H1 (cell line): ENCODE results near the gene JAKMIP3.

Experiments used
- BACH1 ChIP-seq: IDR thresholded peaks from 2 replicates; pipeline ENCODE4 v1.6.1; 2012; ENCODE audit warnings: low read length, improper control_type of control experiment
- BRCA1 ChIP-seq: IDR thresholded peaks from 2 replicates; pipeline ENCODE4 v1.6.1; 2012; ENCODE audit warnings: low read depth, low read length, improper control_type of control experiment
- EP300 ChIP-seq, 2 experiments: IDR thresholded peaks; 1 replicate in 1 of 2; 2 replicates in 1 of 2; pipeline ENCODE4 v1.6.1; 2011 to 2012; ENCODE audit warnings: low read depth in 2 of 2, low read length in 2 of 2, mild to moderate bottlenecking in 2 of 2, borderline replicate concordance in 1 of 2, inconsistent platforms in 1 of 2, moderate library complexity in 1 of 2
- EZH2 ChIP-seq: fragments of 200-600 bp; sonication (generic); IDR thresholded peaks from 2 replicates; pipeline ENCODE4 v1.7.1; 2012; ENCODE audit warnings: low read depth, mild to moderate bottlenecking, moderate library complexity, low read length, inconsistent platforms; ENCODE audit not compliant: severe bottlenecking
- HDAC2 ChIP-seq, 2 experiments: fragments of 300-600 bp in 1 of 2; sonication (generic) in 1 of 2; IDR thresholded peaks; 2 replicates each; pipeline ENCODE4 v1.6.1; 2011 to 2012; ENCODE audit warnings: low read depth in 2 of 2, low read length in 2 of 2, mild to moderate bottlenecking in 2 of 2, moderate library complexity in 2 of 2, borderline replicate concordance in 1 of 2, inconsistent platforms in 1 of 2
- KDM5A ChIP-seq: fragments of 200-600 bp; IDR thresholded peaks from 2 replicates; pipeline ENCODE4 v1.7.1; 2012; ENCODE audit warnings: mild to moderate bottlenecking, low read length, inconsistent platforms, mixed read lengths
- POLR2AphosphoS5 ChIP-seq: IDR thresholded peaks from 2 replicates; pipeline ENCODE4 v1.6.1; 2011; ENCODE audit warnings: low read depth, low read length
- RNF2 ChIP-seq: fragments of 200-900, 300-1000 bp; sonication (generic); IDR thresholded peaks from 2 replicates; pipeline ENCODE4 v1.7.1; 2016; ENCODE audit warnings: borderline replicate concordance, low read depth, mild to moderate bottlenecking, antibody characterized with exemption, low read length; ENCODE audit not compliant: poor library complexity, severe bottlenecking; ENCODE audit errors: missing control alignments
- SRF ChIP-seq: IDR thresholded peaks from 2 replicates; pipeline ENCODE4 v1.6.1; 2011; ENCODE audit warnings: mild to moderate bottlenecking, low read depth, low read length, moderate library complexity
- TF ChIP-seq, protein P1 (sequence below), 3 experiments: IDR thresholded peaks; 1 replicate in 2 of 3; 2 replicates in 1 of 3; pipeline versions ENCODE4 v1.5.1 to v1.6.1; 2011; ENCODE audit warnings: low read length in 3 of 3, mild to moderate bottlenecking in 3 of 3, inconsistent platforms in 2 of 3, low read depth in 1 of 3, moderate library complexity in 1 of 3; ENCODE audit not compliant: insufficient read depth in 1 of 3; ENCODE audit errors: control extremely low read depth in 1 of 3

DNA sequence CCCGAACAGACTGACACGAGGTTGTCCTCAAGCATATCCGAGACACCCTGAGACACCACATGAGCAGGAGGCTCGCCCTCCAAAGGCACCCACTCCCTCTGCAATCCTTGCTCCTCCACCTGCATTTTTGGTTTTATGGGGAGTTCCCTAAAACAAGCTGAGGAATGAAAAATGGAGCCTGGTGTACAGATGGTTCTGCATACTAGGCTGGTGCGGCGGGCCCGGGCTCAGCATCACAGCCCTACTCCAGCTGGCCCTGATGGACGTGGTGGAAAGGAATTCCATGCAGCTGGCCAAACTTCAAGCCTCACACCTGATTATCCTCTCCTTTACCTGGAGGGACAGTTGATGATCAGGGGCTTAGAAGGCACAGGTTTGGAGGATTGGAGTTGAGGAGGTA is 30.3 kb upstream of the JAKMIP3 start:
- TF ChIP-seq KDM5A (no peak), POLR2AphosphoS5 (no peak), HDAC2 (IDR thresholded peaks at IDR 0.05; ENCODE audit: borderline replicate concordance in 1 of 2, low read depth in 2 of 2, low read length in 2 of 2) (no peak), BACH1 (no peak), BRCA1 (no peak), EZH2 (no peak), RNF2 (no peak), EP300 (IDR thresholded peaks at IDR 0.05; ENCODE audit: borderline replicate concordance in 1 of 2, low read depth in 2 of 2, low read length in 2 of 2) (no peak), SRF (no peak)
- TF ChIP-seq, protein P1, sequence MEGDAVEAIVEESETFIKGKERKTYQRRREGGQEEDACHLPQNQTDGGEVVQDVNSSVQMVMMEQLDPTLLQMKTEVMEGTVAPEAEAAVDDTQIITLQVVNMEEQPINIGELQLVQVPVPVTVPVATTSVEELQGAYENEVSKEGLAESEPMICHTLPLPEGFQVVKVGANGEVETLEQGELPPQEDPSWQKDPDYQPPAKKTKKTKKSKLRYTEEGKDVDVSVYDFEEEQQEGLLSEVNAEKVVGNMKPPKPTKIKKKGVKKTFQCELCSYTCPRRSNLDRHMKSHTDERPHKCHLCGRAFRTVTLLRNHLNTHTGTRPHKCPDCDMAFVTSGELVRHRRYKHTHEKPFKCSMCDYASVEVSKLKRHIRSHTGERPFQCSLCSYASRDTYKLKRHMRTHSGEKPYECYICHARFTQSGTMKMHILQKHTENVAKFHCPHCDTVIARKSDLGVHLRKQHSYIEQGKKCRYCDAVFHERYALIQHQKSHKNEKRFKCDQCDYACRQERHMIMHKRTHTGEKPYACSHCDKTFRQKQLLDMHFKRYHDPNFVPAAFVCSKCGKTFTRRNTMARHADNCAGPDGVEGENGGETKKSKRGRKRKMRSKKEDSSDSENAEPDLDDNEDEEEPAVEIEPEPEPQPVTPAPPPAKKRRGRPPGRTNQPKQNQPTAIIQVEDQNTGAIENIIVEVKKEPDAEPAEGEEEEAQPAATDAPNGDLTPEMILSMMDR (IDR thresholded peaks at IDR 0.05; ENCODE audit: control extremely low read depth in 1 of 3, insufficient read depth in 1 of 3, low read depth in 1 of 3, low read length in 3 of 3) = no peak
